GM21423 (cell line): ENCODE results near the gene ZDHHC9.

Source experiments
- ATAC-seq: cut with Tn5 transposase; IDR thresholded peaks from one replicate; pipeline ENCODE4 v1.9.1; 2021; ENCODE audit warnings: mild to moderate bottlenecking, moderate library complexity; ENCODE audit not compliant: unreplicated experiment

ZDHHC9 gene

DNA sequence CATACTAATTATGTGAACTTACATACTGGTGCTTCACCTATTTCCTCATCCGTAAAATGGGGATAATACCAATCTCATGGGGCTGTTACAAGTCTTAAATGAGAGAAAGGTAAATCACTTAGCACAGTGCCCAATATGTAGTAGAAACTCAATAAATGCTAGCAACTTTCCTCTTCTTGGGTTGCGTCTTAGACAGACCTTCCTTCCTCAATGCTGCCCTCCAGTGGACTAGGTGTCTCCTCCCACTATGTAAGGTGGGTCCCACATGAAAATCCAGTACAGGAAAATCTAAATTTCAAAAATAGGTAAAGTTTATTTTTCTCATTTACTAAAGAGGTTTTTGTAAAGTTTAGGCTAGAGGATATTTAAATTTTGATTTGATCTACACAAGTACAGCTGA, 20.6 kb downstream of the ZDHHC9 start:
- no peak for ATAC-seq

DNA sequence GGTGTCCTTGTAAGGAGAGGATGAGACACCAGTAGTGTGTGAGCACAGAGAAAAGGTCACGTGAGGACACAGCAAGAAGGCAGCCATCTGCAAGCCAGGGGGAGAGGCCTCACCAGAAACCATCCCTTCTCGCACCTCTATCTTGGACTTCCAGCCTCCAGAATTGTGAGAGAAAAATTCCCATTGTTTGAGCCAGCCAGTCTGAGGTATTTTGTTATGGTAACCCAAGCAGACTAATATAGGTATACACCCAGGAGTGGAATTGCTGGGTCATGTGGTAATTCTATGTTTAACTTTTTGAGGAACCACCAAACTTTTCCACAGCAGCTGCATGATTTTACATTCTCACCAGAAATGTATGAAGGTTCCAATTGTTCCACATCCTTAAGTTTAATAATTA, 25.6 kb downstream of the ZDHHC9 start:
- no peak for ATAC-seq

DNA sequence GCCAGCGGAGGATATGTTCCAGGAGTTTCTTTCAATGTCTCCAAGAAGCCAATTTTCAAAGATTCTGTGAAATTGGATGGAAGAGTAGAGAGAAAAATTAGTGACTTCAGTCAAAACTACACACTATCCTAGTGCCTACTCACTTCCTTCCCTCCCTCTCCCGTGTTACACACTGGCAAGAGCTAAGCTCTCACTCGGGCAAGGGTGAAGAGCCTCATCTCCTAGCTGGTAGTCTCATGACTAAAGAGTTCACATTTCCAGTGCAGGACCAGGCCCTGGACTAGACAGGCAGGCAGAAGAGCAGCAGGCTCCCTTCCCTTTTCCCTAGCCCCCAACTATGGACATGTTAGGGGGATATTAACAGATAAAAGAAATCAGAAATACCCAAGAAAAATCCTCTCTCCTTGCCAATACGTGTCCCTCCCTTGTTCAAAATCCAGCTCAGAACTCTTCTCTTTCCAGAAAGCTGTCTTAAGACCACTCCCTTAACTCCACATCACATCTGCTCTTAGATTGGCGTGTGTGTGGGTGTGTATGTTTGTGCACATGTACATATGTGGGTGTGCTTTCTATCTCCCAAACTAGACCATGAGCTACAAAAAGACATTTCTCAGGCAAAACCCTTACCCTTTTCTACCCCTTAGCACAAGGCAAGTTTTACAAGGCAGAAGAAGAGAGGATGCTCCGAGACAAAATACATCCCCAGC, 29.9 kb downstream of the ZDHHC9 start:
- ATAC-seq = no peak

DNA sequence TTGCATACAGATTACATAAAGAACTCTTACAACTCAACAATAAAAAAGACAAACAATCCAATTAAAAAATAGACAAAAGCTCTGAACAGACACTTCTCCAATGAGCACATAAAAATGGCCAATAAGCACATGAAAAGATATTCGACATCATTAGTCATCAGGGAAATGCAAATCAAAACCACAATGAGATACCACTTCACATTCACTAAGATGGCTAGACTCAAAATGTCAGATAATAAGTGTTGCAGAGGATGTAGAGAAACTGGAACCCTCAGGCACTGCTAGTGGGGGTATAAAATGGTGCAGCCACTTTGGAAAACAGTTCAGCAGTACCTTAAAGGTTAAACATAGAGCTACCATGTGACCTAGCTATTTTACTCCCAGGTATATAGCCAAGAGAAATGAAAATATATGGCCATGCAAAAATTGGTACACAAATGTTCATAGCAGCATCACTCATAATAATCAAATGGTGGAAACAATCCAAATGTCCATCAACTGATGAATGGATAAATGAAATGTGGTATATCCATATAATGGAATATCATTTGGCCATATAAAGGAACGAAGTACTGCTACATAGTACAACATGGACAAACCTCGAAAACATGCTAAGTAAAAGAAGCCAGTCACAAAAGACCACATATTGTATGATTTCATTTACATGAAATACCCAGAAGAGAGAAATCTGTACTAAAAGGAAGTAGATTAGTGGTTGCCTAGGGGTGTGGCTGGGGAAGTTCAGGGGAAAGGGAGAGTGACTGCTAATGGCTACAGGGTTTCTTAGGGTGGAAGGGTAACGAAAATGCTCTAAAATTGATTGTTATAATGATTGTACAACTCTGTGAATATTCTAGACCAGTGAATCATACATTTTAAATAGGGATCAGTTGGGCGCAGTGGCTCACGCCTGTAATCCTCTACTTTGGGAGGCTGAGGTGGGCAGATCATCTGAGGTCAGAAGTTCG, 34.6 kb downstream of the ZDHHC9 start:
- no peak for ATAC-seq

DNA sequence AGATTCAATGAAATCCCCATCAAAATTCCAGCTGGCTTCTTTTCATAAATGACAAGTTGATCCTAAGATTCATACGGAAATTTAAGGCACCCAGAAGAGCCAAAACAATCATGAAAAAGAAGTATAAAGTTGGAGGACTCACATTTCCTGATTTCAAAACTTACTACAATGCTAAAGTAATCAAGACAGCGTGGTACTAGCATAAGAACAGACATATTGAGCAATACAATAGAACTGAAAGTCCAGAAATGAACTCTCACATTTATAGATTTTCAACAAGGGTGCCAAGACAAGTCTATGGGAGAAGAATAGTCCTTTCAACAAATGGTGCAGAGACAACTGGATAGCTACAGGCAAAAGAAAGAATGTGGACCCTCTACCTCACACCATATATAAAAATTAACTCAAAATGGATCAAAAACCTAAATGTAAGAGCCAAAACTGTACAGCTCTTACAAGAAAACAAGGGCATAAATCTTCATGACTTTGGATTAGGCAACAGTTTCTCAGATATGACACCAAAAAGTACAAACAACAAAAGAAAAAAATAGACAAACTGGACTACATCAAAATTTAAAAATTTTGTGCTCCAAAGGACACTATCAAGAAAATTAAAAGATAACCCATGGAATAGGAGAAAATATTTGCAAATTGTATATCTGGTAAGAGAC, 35.4 kb downstream of the ZDHHC9 start:
- no peak for ATAC-seq

DNA sequence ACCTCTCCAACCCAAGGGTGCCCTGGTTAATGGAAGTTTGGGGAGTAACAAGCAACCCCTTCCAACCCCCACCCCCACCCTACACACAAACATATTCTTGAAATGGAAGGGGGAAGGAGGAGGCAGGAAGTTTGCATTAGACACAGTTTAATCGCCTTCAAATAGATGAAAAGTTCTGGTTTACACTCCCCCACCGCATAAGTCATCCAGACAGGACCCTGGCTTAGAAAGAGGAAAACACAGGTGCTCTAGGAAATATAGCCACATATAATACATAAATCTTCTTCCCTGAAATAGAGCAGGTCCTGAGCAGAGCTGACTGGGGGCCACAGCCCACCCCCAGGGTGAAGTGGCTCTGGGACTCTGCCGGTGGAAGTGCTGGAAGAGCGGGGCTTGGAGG, 38.9 kb downstream of the ZDHHC9 start:
- no peak for ATAC-seq

DNA sequence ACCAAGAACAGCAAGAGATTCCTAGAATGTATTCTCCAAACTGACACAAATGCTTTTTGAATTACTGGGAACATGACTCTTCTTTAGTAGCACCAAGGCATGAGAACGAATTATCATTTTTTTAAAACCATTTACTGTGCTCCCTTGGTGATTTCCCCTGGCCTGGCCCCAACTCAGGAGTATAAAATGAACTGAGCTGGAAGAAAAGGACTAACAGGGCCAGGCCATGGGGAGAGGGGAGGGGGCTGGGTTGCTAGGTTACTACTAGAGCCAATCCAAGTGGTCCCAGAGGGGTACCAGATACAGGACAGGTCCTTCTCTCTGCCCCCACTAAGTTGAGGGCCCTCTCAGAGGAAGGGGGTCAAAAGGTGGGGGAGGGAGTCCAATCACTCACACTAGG, 40.8 kb downstream of the ZDHHC9 start:
- no peak for ATAC-seq

DNA sequence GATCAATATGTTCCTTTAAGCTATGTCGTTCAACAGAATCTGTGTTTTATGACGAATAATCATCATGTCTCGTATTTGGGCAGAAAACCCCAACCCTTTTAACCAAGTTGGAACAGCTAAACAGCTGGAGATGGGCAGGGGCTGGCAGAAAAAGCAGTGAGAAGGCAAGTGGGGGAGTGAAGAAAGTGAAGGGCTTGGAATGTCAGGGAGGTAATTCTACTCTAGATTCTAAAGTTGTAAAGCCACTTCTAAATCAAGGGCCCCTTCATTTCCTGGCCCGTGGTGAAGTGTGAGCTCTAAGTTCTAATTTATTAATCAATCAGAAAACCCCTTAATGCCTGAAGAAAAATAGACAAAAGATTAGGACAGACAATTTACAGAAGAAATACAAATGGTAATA, 43.5 kb downstream of the ZDHHC9 start:
- no peak for ATAC-seq

DNA sequence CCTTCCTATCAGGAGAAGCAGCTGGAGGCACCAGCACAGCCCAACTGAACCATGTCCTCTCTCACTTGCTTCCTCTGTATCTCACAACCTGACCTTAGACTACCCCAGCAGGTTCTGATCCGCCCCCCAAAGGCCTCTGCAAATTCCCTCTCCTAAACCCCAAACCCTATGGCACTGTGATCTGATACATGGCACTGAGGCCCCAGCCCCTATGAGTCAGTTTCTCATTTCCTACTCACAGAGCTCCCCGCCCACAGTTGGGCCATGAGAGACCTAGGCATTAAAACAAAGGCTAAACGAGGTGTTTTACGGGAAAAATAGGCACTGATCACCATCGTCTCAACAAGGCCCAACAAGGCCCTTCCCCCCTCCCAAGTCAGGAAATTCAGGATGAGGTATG, 44.8 kb downstream of the ZDHHC9 start:
- no peak for ATAC-seq

DNA sequence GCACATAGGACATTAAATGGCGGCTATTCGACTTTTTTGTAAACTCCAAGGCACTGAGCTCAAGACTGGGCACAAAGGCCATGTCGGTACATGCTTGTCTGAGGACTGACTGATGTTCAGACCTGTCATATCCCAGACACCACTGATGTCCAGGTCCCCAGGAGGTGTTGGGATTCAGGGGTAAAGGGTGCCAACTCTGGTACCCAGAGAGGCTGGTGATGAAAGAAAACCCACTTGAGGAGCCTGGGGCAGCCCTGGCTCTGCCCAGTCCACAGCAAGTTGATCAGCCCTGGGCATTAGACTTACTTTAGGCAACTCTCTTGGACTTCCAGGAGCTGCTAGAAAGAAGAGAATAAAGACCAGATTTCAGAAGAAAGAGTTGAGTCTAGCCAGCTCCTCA, 45.2 kb downstream of the ZDHHC9 start:
- no peak for ATAC-seq

DNA sequence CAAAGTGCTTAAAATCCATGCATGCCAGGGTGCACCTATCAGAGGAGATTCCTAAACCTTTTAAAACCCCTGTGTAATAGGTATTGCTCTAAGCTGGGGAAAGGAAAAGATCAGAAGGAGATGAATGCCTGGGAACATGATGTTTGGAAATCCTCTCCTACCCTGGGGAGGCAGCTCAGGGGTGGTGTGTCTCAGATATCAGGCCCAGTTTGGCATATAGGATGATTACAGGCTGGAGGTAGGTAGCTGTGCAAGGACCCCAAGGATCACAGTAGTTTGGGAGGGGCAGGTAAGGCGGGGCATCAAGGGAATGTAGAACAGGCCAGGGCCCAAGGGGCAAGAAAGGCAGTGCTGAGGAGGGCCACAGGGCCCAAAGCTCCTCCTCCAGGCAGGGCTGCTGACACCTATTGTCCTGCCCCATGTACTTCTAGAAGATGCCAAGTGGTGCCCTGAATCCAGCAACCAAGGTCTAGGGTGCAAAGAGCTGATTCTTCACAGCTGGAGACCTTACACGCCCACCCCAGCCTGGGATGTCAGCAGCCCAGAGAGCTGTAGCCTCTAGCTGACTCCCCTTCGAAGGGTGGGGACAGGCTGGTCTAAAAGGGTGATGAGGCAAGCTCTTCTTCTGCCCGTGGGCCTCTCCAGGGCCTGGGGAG, 46.3 kb downstream of the ZDHHC9 start:
- ATAC-seq = no peak

DNA sequence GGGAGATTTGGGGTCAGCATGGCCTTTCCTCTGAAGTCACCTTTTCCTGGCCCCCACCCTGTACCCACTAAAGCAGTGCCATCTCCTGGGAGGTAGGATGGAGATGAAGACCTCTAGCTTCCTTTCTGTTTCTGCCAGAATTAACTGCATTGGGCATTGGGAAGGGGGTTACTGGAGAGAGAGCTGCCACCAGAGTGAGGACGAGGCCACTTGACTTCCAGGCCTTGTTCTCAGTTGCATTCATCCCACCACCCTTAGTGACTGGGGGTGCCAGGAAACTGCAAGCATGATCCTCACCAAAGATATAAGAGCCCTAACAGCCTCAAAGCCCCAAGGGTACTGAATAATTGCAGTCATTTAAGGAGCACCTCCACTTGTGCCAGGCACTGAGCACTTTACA, 48.1 kb downstream of the ZDHHC9 start:
- ATAC-seq = no peak

DNA sequence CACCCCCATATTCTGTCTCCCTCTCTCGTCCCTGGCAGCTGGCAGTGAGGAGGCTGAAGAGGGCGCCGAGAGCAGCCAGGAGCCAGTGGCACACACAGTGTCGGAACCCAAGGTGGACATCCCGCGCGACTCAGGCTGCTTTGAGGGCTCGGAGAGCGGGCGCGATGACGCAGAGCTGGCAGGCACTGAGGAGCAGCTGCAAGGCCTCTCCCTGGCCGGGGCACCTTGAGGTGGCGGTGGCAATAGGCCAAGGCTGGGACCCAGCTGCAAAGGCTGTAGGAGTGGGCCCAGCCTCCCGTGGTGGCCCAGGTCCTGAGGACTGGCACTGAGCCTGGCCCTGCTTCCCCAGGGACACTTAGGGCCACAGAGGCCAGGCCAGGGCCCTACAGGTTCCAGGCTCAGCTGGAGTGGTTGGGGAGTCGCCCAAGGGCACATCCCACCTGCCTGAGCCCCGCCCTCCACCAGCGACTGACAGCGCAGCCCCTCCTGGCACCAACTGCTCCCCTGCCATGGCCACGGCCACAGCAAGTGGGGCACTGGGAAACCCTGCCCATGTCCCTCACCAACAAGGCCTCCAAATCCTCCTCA, 50.0 kb downstream of the ZDHHC9 start:
- ATAC-seq = no peak

DNA sequence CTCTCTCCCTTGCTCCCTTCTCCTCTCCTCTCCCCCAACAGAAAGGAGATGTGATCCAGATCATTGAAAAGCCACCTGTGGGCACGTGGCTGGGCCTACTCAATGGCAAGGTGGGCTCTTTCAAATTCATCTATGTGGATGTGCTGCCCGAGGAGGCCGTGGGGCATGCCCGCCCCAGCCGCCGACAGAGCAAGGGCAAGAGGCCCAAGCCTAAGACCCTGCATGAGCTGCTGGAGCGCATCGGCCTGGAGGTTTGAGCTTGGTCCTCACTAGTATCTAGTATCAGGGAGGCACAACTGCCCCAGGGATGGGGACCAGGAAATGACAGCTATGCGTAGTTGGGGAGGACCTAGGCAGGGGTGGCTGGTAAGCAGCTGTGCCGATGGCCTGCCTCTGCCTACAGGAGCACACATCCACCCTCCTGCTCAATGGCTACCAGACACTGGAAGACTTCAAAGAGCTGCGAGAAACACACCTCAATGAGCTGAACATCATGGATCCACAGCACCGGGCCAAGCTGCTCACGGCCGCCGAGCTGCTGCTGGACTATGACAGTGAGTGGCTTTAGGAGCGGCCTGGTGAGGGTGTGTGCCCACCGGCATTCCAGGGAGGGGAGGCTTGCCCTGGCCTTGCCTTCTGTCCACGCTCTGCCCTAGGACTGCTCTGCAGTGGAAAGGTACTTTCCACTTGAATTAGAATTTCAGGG, 50.9 kb downstream of the ZDHHC9 start:
- no peak for ATAC-seq

DNA sequence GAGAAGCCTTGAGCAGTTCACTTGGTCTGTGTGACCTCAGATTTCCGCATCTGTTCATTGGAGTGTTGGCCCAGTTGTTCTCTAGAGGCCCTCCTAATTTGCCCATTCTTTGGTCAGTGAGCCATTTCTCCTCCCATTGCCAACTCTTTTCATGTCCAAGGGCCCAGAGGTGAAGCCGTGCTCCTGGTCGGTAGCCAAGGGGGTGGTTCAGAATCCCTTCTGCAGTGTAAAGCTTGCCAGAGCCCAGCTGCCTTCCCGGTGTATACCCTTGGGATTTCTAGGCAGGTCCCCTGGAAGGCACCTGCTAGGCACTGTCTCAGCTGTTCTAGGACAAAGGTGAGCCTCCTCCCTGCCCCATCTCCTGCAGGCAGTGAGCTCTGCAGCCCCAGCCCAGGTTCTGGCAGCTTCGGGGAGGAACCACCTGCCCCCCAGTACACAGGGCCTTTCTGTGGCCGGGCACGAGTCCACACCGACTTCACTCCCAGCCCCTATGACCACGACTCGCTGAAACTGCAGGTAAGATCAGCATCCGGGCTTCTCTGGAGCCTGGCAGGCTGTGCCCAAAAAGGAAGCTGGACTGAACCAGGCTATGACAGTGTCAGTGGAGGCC, 51.6 kb downstream of the ZDHHC9 start:
- ATAC-seq = no peak

DNA sequence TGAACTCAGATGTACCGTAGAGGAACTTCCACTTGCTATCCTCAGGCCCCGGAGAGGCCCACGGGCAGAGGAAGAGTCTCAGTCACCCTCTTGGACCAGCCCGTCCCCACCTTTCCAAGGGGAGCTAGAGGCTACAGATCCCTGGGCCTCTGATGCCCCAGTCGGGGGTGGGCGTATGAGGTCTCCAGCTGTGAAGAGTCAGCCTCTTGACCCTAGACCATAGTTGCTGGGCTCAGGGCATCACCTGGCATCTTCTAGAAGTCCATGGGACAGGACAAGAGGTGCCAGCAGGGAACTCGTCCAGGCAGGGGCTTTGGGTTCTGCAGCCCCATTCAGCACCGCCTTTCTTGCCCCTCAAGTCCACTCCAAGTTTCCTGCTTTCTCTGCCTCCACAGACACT, 52.4 kb downstream of the ZDHHC9 start:
- ATAC-seq = no peak

DNA sequence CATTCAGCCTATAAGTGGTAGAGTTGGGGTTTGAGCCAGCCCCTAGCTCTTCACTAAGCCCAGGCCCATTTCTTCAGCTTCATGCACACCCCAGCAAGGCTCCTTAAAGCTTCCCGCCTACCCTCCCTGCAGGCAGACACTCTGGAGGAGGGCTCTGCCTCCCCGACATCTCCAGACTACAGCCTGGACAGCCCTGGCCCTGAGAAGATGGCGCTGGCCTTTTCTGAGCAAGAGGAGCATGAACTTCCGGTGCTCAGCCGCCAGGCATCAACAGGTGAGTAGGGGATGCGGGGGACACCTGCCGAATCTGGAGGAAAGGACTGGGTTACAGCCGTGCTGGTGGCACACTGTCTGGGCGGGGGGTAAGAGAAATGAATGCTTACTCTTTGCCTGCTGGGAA, 52.9 kb downstream of the ZDHHC9 start:
- ATAC-seq = no peak

DNA sequence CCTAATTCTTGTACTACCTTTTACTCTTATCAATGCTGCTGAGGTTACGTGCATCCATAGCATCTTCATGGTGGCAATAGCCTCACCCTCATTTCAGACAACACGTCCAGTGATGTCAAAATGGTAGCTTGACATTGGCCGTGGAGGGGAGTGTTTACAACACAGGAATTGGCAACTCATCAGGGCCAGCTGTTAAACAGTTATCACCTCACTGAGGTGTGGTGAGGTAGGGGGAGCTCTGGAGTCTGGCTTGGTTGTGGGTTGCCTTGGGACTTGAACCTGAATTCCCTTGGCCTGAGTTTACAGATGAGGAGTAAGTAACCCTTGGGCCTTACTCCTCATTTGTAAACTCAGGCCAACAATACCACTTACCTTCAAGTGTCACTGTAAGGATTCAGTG, 53.5 kb downstream of the ZDHHC9 start:
- no peak for ATAC-seq

DNA sequence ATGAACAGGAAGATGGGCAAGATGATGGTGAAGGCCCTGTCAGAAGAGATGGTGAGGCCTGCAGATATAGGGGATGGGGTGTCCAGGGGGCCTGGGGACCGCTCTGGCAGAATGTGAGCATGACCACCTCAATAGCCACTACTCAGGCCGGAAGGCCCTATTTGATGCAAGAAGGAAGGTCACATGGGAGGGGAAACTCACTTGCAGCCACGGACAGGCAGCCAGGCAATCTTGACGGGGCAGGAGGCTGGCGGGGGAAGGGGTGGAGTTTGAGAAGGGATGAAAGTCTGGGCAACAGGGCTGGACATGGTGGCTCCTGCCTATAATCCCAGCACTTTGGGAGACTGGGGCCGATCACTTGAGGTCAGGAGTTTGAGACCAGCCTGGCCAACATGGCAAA, 55.2 kb downstream of the ZDHHC9 start:
- no peak for ATAC-seq
